A549 (cell line): Measurements from ENCODE around the gene ACBD6. TPM values are rescaled to one million over a fixed set of nuclear protein-coding genes. Genes with fewer than 3 reads are reported as not detected.

ENCODE experiments used
- ATAC-seq, 2 experiments: fragments of 200-7000 bp in 1 of 2; fragments of >200 bp in 1 of 2; cut with Nextera tagmentation in 1 of 2; cut with Tn5 transposase in 1 of 2; 3 replicates each; pipeline versions ENCODE4 v1.8.0 to v1.9.1; 2018 to 2020; ENCODE audit warnings: mild to moderate bottlenecking in 1 of 2, moderate library complexity in 1 of 2
- CTCF ChIA-PET: fragments of 300-600 bp; sonication (Branson Sonifier 250); formaldehyde crosslinking; extraction: SDS; loops from one replicate; lab custom pipeline; 2021; ENCODE audit warnings: antibody characterized with exemption, inconsistent platforms; lab: Yijun Ruan, JAX
- POLR2A ChIA-PET: fragments of 350-600 bp; formaldehyde crosslinking; extraction: SDS; loops from one replicate; lab custom pipeline; 2021; ENCODE audit warnings: antibody characterized with exemption, inconsistent platforms; lab: Yijun Ruan, JAX
- DNase-seq, 2 experiments: peaks; one replicate each; pipeline versions ENCODE4 v3.0.0 to v3.0.0-alpha.2; 2011 to 2016; ENCODE audit warnings: low read depth in 1 of 2, low spot score in 1 of 2
- FAIRE-seq: peaks from 2 replicates; lab custom pipeline; 2011; peaks lifted over from hg19 to GRCh38; lab: Jason Lieb, UNC
- H3K27ac ChIP-seq, 2 experiments: fragments of >200 bp; sonication (Bioruptor Twin); formaldehyde crosslinking; 3 replicates each; pipeline ENCODE4 v1.5.1; 2016 to 2017
- H3K4me1 ChIP-seq: fragments of >200 bp; sonication (Bioruptor Twin); formaldehyde crosslinking; 3 replicates; pipeline ENCODE4 v1.6.1; 2016
- H3K4me2 ChIP-seq: fragments of >200 bp; sonication (Bioruptor Twin); formaldehyde crosslinking; 3 replicates; pipeline ENCODE4 v1.6.1; 2016
- H3K4me3 ChIP-seq: fragments of >200 bp; sonication (Bioruptor Twin); formaldehyde crosslinking; 3 replicates; pipeline ENCODE4 v1.5.1; 2016
- H3K9me3 ChIP-seq: fragments of >200 bp; sonication (Bioruptor Twin); formaldehyde crosslinking; 3 replicates; pipeline ENCODE4 v1.6.1; 2016
- ATOH8 ChIP-seq: fragments of 250-450 bp; sonication (Bioruptor Pico); IDR thresholded peaks from 2 replicates; pipeline ENCODE4 v1.5.0; 2020; ENCODE audit warnings: low read depth, mild to moderate bottlenecking, moderate library complexity
- BCL3 ChIP-seq: fragments of >200 bp; sonication (Bioruptor Twin); formaldehyde crosslinking; IDR thresholded peaks from 3 replicates; pipeline ENCODE4 v1.6.1; 2016
- CBX8 ChIP-seq: fragments of 200-600 bp; sonication (generic); IDR thresholded peaks from 2 replicates; pipeline ENCODE4 v1.6.1; 2016
- CTCF ChIP-seq: fragments of >200 bp; sonication (Bioruptor Twin); formaldehyde crosslinking; IDR thresholded peaks from 3 replicates; pipeline ENCODE4 v1.5.1; 2016
- E2F6 ChIP-seq: IDR thresholded peaks from 2 replicates; pipeline ENCODE4 v1.6.1; 2012; ENCODE audit warnings: low read depth, borderline replicate concordance
- HDAC2 ChIP-seq: fragments of 200-600 bp; sonication (generic); IDR thresholded peaks from 2 replicates; pipeline ENCODE4 v1.6.1; 2016
- HMGXB4 ChIP-seq: fragments of 250-450 bp; sonication (Bioruptor Pico); IDR thresholded peaks from 2 replicates; pipeline ENCODE4 v1.5.0; 2021; ENCODE audit warnings: mild to moderate bottlenecking, moderate library complexity, borderline replicate concordance
- KDM1A ChIP-seq: fragments of 200-600 bp; sonication (generic); IDR thresholded peaks from 2 replicates; pipeline ENCODE4 v1.6.1; 2016; ENCODE audit warnings: low read depth, mild to moderate bottlenecking
- KDM5A ChIP-seq: fragments of 200-600 bp; sonication (generic); IDR thresholded peaks from 2 replicates; pipeline ENCODE4 v1.6.1; 2016; ENCODE audit warnings: antibody characterized with exemption, mild to moderate bottlenecking
- MAX ChIP-seq: IDR thresholded peaks from 2 replicates; pipeline ENCODE4 v1.6.1; 2012
- NPAS2 ChIP-seq: fragments of 250-450 bp; sonication (Bioruptor Pico); IDR thresholded peaks from 2 replicates; pipeline ENCODE4 v1.8.0; 2022; ENCODE audit warnings: mild to moderate bottlenecking, moderate library complexity, borderline replicate concordance
- PBX3 ChIP-seq: IDR thresholded peaks from 2 replicates; pipeline ENCODE4 v1.6.1; 2012
- POLR2A ChIP-seq: IDR thresholded peaks from 2 replicates; pipeline ENCODE4 v1.6.1; 2012; ENCODE audit warnings: mild to moderate bottlenecking, low read length
- RAD21 ChIP-seq, 2 experiments: fragments of >200 bp in 1 of 2; sonication (Bioruptor Twin) in 1 of 2; formaldehyde crosslinking in 1 of 2; IDR thresholded peaks in 1 of 2; conservative IDR thresholded peaks in 1 of 2; 2 replicates in 1 of 2; 3 replicates in 1 of 2; pipeline ENCODE4 v1.6.1; 2012 to 2018; ENCODE audit warnings: inconsistent platforms in 1 of 2
- RARB ChIP-seq: fragments of 250-450 bp; sonication (Bioruptor Pico); IDR thresholded peaks from 2 replicates; pipeline ENCODE4 v1.8.0; 2021; ENCODE audit warnings: mild to moderate bottlenecking, moderate library complexity
- RFX5 ChIP-seq: fragments of 450-650 bp; IDR thresholded peaks from 2 replicates; pipeline ENCODE4 v1.7.1; 2014; ENCODE audit warnings: antibody characterized with exemption, mild to moderate bottlenecking, moderate library complexity
- RNF2 ChIP-seq: fragments of 200-600 bp; sonication (generic); IDR thresholded peaks from 2 replicates; pipeline ENCODE4 v1.6.1; 2016; ENCODE audit warnings: low read depth, mild to moderate bottlenecking, antibody characterized with exemption, moderate library complexity, borderline replicate concordance
- SMC3 ChIP-seq: fragments of >200 bp; sonication (Bioruptor Twin); formaldehyde crosslinking; IDR thresholded peaks from 3 replicates; pipeline ENCODE4 v1.6.1; 2018; ENCODE audit warnings: inconsistent platforms
- SREBF2 ChIP-seq: fragments of 450-650 bp; IDR thresholded peaks from 2 replicates; pipeline ENCODE4 v1.6.1; 2014; ENCODE audit warnings: mild to moderate bottlenecking, moderate library complexity
- USF2 ChIP-seq: fragments of 450-650 bp; IDR thresholded peaks from 2 replicates; pipeline ENCODE4 v1.6.1; 2014; ENCODE audit warnings: antibody characterized with exemption
- ZNF302 ChIP-seq: fragments of 250-450 bp; sonication (Bioruptor Pico); IDR thresholded peaks from 2 replicates; pipeline ENCODE4 v1.9.0; 2021; ENCODE audit warnings: inconsistent platforms, mild to moderate bottlenecking, moderate library complexity
- ZSCAN20 ChIP-seq: fragments of 250-450 bp; sonication (Bioruptor Pico); IDR thresholded peaks from 2 replicates; pipeline ENCODE4 v1.8.0; 2022; ENCODE audit warnings: mild to moderate bottlenecking, moderate library complexity
- WGBS: methylation state at CpG from one replicate; pipeline ENCODE4 v1.1.6; 2017; ENCODE audit errors: missing lambda C conversion rate; 5-methylcytosine and 5-hydroxymethylcytosine counted together
- polyA plus RNA-seq, 4 experiments: library from polyadenylated mRNA; depleted of rRNA in 3 of 4; stranded (reverse); fragments of >200 nt; fragmentation: RNase III in 1 of 4; extraction: RNeasy Plus Mini Kit Qiagen cat#74134 plus additional on column Dnase treatment in 1 of 4; gene quantifications; 2 replicates in 3 of 4; 3 replicates in 1 of 4; pipeline ENCODE4 v1.2.3, GENCODE V29; 2011 to 2017

Gene ACBD6
- polyA plus RNA-seq, 2 of the 4 experiments (the other 2 are of a cell fraction): 61.4 to 91.3 TPM

- no peaks in the 10 kb centered on the region for H3K9me3 ChIP-seq
- TF ChIP-seq SMC3 (no peak), RFX5 (no peak), KDM5A (no peak), RNF2 (no peak), POLR2A (no peak), CBX8 (no peak), BCL3 (no peak), RAD21 (conservative IDR thresholded peaks at IDR 0.05 in 1 of 2, IDR thresholded peaks at IDR 0.05 in 1 of 2) (no peak), PBX3 (no peak), MAX (no peak), NPAS2 (CRISPR knock-in tag) (no peak), RARB (CRISPR knock-in tag) (no peak), ZNF302 (CRISPR knock-in tag) (no peak), E2F6 (no peak), KDM1A (no peak), ATOH8 (no peak), USF2 (no peak), HMGXB4 (CRISPR knock-in tag) (no peak)
- no peak overlapping the region for H3K27ac ChIP-seq
- H3K4me2 ChIP-seq: no peak overlapping the region
- POLR2A ChIA-PET: no interaction called here
- no peak for FAIRE-seq
- ATAC-seq: no peak
- CTCF ChIA-PET: interaction anchor here (0.7 kb wide), 1 partner anchor 8 kb away, joined by 3 read pairs; no protein-coding TSS in a partner anchor
- WGBS: 93% methylated on average over 1 of the region's 1 CpG
- no peak for DNase-seq
- peaks cover 10% of the 10 kb centered on the region; the same call in 2 of the 3 replicates for H3K4me1 ChIP-seq
- H3K4me3 ChIP-seq: no peak overlapping the region
These were observed 32.3 kb downstream of the ACBD6 start for GRCh38 chr1:180470031-180470430.

GRCh38 chr1:180468311-180468710, 34.1 kb downstream of the ACBD6 start:
- TF ChIP-seq SREBF2 (no peak), HMGXB4 (CRISPR knock-in tag) (no peak), HDAC2 (no peak), ZSCAN20 (CRISPR knock-in tag) (no peak), ZNF302 (CRISPR knock-in tag) (no peak), CTCF (no peak)
- POLR2A ChIA-PET: no interaction called here

More at GRCh38 chr1:180468311-180468710, 34.1 kb downstream of the ACBD6 start:
- no peak overlapping the region for H3K27ac ChIP-seq
- FAIRE-seq (no peak), ATAC-seq (no peak), DNase-seq (no peak)
- H3K4me3 ChIP-seq: no peak overlapping the region
- CTCF ChIA-PET: interaction anchor here (1.3 to 3.4 kb wide), 3 partner anchors 10 to 280 kb away, joined by 4 to 14 read pairs (median 4); no protein-coding TSS in a partner anchor
- H3K4me2 ChIP-seq: no peak overlapping the region
- H3K9me3 ChIP-seq: peaks cover 3% of the 10 kb centered on the region; the same call in 1 of the 3 replicates
- 90% methylated on average over 5 of the region's 5 CpGs for WGBS
- H3K4me1 ChIP-seq: peaks cover 10% of the 10 kb centered on the region; the same call in 2 of the 3 replicates
